AG09319 (cell line): ENCODE data around the gene GRK2.
A peak's percentile ranks its signal among the peaks of the same experiment; 100 is the strongest.

Experiments
- DNase-seq: peaks from one replicate; pipeline ENCODE4 v3.0.0-alpha.2; 2010; ENCODE audit warnings: low read depth; ENCODE audit errors: extremely low read depth
- CTCF ChIP-seq: IDR thresholded peaks from 2 replicates; pipeline ENCODE4 v1.5.1; 2011; ENCODE audit warnings: low read depth, mild to moderate bottlenecking, inconsistent platforms, low read length, moderate library complexity

The GRK2 gene

DNA sequence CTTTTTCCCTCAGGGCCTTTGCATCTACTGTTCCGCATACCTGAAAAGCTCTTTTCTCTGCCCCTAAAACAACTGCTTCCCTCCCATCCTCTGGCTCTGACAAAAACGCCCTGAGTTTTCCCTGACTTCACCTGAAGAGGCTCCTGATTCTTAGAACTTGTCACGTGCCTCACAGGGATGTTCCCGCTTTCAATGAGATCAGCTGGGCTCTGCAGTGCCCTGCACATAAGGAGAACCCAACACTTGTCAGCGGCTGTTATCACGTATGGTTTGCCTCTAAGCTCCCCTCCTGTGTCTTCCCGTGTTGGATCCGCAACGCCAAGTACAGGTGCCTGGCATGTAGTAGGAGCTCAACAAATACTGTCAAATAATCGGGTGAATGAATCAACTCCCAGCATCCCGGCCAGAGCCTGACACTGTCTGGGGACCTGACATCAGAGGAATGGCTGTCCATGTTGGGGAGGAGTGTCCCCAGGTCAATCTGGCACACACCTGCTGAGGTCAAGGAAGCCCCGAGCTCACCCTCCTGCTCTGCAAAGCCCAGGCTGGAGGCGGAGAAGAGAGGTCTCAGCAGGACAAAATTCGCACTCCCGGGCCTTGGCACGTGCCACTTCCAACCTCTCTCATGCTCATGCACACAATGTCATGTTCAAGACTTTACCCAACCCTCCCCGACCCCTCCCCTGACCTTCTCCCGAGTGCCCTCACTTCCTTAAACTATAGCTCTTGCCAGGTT lies 4.2 kb upstream of the GRK2 start:
- DNase-seq = no peak
- TF ChIP-seq CTCF = no peak

DNA sequence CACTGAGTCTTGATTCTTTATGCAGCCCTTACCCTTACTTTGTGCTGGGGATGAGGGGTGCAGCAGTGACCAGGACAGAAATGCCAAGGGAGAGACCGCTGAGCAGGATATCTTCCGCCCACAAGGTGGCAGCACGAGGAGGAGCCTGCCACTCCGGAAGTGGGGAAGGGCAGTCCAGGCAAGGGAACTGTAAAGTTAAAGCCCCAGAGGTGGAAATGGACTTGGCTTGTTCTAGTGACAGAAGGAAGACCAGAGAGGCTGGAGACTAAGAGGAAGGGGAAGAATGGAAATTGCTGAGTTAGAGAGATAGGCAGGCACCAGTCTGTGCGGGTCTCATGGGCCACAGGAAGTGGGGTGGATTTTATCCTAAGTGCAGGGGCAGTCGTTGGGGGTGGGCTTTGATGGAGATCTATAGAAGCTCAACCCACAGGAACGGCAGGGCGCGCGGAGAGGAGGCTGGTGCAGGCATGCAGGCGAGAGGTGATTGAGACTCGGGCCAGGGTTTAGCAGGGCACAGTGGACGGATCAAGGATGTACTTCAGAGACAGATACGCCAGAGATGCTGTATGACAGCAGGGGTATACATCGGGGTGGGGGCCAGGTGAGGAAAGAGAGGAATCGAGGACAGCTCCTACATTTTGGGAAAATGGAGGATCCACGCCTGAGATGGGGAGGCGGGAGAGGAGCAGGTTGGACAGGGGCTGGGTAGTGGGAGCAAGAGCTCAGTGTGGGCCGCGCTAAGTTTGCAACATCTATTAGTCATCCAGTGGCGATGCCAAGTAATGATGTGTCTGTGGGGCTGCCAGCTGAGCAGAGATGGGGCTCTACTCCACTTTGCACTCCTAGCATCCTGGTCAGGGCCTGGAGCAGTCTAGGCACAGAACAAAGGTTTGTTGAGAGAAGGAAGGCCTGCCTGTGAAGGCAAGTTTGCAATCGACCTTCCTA lies 3.3 kb upstream of the GRK2 start:
- DNase-seq = peak; percentile 50
- peak; percentile 86 for TF ChIP-seq CTCF

DNA sequence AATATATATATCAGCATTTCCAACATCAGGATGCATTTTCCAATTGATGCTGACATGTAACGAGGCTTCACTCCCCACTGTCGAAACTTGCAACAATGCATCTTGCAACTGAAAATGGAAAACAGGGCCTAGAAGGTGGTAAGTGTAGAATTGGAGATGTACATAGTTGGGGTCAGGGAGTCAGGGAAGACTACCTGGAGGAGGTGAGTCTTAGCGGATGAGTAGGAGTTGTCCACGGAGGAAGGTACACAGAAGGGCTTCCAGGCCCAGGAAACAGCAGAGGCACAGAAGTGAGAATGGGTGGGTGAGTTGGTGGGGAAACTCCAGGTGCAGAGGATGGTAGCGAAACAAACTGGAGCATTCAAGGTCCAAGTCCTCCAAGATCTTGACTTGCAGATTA lies 2.0 kb upstream of the GRK2 start:
- no peak for TF ChIP-seq CTCF
- DNase-seq = no peak

DNA sequence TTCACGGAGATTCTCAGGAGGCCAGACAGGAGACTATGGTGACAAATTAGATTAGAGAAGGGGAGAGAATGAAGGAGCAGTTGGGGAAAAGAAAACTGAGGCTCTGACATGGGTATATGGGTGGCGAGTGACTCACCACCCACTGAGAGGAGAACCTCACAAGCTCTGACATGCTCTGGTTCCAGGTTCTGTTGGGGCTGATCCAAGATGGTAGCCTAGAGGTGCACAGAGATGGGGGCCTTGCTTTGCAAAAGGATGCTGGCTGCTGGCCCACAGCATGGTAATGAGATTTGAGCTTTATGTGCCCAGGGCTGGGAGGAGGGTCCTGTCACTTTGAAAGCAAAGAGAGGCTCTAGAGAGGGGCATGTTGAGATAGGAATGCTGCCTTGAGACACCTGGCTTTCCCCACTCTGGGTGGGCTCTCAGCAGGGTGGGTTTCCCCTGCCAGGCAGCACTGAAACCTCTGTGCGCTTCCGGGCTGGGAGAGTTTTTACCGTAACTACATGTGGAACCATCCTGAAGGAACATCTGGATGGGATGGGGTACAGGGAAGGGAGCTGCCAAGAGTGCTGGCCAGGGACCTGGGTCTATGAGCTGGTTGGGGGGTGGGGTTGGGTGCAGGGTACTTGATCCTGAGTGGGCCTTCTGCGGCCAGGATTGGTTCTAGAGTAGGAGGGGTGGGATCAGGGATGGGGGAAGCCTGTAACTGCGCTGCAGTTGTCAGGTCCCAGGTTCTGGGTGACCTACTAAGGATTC lies 1.2 kb upstream of the GRK2 start:
- no peak for TF ChIP-seq CTCF
- DNase-seq = no peak

DNA sequence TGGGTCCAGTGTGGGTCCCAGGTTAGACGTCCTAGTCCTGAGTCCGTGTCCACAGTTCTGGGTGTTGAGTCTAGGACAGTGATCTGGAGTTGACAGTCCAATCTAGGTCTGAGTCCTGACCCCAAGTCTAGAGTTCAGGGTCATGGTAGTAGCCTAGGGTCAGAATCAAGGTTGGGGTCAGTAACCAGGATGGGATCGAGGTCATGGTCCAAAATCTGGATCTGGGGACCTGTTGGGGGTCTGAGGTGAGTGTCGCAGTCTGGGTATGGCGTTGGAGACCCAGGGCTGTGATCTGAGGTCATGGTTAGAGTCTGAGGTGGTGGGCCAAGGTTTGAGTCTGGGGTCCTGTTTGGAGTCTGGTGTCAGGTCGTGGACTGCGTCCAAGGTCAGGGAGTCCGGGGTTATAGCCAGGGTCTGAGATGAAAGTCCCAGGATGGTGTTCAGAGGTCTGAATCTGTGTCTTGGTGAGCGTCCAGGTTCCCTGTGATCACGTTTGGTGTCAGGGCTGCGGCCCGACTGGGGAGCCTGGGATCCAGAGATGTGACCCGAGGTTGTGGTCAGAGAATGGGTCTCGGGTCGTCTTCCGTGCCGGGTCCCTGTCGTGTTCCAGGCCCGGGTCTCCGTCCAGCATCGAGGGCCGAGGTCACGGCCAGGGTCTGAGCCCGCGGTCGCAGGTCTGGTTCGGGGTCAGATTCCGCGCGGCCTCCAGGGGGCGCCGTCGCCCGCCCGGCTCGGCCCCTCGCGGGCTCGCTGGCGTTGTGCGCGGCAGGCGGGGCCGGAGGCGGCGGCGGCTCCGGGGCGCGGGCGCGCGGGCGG lies 432 bp upstream of the GRK2 start:
- no peak for DNase-seq

More for the DNA sequence above, 432 bp upstream of the GRK2 start:
- peak; percentile 51 for TF ChIP-seq CTCF
